Keratinocyte (primary cell): Measurements from ENCODE around the gene RTEL1.

ENCODE experiments used
- EZH2 ChIP-seq: IDR thresholded peaks from one replicate; pipeline ENCODE4 v1.6.1; 2012; ENCODE audit warnings: inconsistent platforms, mild to moderate bottlenecking, low read length, moderate library complexity
- TF ChIP-seq, protein P1 (sequence below), 3 experiments: IDR thresholded peaks in 1 of 3; conservative IDR thresholded peaks in 1 of 3; optimal IDR thresholded peaks in 1 of 3; 2 replicates in 2 of 3; 3 replicates in 1 of 3; pipeline versions ENCODE3 to v1.5.1; 2011; ENCODE audit warnings: low read length in 3 of 3, mild to moderate bottlenecking in 3 of 3, moderate library complexity in 2 of 3, control low read depth in 1 of 3, inconsistent platforms in 1 of 3; ENCODE audit not compliant: insufficient read depth in 2 of 3; ENCODE audit errors: extremely low read depth in 1 of 3

DNA sequence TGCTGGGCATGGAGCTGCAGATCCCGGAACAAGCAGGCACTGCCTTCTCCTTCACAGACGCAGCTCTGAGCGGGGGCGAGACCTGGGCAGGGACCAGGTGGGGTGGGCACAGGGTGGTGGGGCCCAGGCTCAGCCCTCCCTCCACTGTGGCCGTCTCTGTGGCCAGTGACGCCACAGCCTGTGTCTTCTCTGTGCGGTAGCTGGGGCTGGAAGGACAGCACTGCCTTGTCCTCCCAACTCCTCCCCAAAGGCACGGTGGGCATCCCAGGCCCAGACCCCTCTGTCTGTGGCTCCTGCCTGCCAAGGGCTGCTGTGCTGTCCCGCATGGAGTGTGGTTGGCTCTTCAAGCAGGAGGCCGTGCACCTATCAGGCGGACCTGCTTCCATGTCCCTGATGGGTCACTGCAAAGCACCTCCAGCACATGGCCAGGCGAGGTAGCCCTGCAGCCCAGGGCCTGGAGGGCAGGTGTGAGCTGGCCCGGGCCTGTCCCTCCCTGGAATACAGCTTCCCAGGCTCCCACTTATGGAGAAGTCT, 23.6 kb downstream of the RTEL1 start:
- TF ChIP-seq, protein P1, sequence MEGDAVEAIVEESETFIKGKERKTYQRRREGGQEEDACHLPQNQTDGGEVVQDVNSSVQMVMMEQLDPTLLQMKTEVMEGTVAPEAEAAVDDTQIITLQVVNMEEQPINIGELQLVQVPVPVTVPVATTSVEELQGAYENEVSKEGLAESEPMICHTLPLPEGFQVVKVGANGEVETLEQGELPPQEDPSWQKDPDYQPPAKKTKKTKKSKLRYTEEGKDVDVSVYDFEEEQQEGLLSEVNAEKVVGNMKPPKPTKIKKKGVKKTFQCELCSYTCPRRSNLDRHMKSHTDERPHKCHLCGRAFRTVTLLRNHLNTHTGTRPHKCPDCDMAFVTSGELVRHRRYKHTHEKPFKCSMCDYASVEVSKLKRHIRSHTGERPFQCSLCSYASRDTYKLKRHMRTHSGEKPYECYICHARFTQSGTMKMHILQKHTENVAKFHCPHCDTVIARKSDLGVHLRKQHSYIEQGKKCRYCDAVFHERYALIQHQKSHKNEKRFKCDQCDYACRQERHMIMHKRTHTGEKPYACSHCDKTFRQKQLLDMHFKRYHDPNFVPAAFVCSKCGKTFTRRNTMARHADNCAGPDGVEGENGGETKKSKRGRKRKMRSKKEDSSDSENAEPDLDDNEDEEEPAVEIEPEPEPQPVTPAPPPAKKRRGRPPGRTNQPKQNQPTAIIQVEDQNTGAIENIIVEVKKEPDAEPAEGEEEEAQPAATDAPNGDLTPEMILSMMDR (optimal IDR thresholded peaks at IDR 0.05 in 1 of 3, IDR thresholded peaks at IDR 0.05 in 1 of 3, conservative IDR thresholded peaks at IDR 0.05 in 1 of 3; ENCODE audit: extremely low read depth in 1 of 3, insufficient read depth in 2 of 3, low read length in 3 of 3), result no peak
- TF ChIP-seq EZH2, result no peak
